Activated CD4-positive, alpha-beta T cell treated with anti-CD3 and anti-CD28 coated beads, Interleukin-2, amount 50 U/mL, for 4 hours (primary cell): ENCODE data around the gene SELENOV.

Experiments used
- DNase-seq, 2 experiments: peaks; one replicate each; pipeline ENCODE4 v3.0.0-alpha.2; 2020

SELENOV gene

DNA sequence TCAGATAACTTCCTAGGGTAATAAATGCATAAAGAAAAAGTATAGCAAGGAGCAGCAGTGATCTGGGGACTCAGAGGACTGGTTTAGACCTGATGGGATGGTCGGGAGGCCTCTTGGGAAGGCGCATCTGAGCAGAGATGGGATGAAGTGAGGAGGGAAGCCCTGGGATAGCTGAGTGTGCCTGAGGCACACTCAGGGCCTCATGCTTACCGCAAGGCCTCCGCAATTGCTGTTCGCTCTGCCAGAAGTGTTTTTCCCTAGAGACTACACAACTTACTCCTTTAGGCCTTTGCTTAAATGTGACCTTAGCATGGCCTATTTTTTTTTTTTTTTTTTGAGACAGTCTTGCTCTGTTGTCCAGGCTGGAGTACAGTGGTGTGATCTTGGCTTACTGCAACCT is 20.3 kb upstream of the SELENOV start:
- DNase-seq = no peak

DNA sequence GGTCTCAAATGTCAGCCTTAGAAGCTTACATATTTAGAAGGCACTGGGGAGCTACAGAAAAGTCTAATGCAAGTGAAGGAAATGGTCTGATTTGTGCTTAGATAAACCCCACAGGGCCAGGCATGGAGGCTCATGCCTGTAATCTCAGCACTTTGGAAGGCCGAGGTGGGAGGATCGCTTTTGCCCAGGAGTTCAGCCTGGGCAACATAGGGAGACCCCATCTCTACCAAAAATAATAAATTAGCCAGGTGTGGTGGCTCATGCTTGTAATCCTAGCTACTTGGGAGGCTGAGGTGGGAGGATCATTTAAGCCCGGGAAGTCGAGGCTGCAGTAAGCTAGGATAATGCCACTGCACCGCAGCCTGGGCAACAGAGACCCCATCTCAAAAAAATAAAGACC is 18.9 kb upstream of the SELENOV start:
- DNase-seq = no peak

DNA sequence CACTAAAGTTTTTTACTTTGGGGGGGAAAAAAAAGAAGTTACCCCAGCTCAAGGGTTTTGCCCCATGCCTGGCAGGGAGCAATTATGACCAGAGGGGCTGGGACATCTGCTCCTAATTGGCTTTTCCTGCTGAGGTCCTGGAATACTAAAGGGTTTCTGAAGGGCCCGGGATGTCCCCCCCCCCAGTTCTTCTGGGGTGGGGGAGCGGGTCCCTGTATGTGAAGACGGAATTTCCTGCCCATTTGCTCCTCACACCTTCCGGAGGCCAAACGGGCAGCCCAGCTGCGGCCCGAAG is 17.3 kb upstream of the SELENOV start:
- no peak for DNase-seq

DNA sequence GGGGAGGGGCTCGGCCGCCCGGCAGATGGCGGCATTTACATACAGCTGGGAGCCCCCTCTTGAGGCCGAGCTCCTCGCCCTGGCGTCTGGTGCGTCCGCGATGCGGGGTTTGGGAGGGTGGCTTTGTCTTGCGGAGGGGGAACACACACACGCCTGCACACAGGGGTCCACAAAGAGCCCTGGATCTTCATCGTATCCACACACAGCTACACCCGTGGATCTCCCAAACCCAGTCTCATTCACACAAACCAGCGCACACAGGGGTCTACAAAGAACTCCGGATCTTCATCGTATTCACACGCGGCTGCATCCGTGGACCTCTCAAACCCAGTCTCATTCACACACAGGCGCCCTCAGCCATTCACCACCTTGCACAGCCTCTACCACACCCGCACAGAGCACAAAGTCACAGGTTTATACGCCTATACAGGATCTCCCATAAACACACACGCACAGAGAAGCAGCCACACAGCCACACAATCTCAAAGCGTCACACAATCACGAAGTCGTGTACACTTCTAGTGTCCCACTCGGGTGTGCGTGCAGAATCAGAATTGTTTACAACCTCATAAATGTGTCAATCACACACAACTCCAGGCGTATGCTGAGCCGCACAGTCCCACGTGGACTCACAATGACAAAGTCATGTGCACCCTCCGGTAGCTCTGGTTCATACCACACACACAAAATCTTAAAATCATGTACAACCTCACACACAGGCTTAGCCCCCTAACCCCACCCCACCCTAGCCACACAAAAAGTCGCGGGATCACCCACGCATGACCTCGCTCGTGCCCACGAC is 16.7 kb upstream of the SELENOV start:
- no peak for DNase-seq

DNA sequence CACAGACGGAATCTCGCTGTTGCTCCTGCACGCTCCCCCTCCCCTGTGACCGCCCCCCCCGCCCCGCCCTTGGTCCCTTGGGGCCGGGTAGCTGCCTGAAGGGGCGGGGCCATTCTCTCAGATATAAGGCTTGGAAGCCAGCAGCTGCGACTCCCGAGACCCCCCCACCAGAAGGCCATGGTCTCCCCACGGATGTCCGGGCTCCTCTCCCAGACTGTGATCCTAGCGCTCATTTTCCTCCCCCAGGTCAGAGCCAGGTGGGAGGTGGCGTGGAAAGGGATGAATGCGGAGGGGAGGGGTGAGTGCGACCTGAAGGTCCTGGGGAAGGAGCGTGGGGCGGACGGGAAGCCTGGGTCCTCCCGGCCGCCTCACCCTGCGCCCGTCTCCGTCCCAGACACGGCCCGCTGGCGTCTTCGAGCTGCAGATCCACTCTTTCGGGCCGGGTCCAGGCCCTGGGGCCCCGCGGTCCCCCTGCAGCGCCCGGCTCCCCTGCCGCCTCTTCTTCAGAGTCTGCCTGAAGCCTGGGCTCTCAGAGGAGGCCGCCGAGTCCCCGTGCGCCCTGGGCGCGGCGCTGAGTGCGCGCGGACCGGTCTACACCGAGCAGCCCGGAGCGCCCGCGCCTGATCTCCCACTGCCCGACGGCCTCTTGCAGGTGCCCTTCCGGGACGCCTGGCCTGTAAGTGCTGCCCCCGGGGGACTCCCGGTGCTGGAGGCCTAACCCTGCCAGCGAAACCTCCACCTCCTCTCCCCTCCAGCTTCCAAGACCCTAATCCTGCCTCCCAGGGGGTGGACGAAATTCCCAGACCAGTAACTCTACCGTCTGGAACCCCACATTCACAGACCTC is 15.9 kb upstream of the SELENOV start, which contains the start of gene DLL3:
Gene DLL3, plus strand, starts transcription at position 150 of the 845 bp plus-strand sequence. Its CDS starts 28 bp downstream, at position 178.
- no peak for DNase-seq

DNA sequence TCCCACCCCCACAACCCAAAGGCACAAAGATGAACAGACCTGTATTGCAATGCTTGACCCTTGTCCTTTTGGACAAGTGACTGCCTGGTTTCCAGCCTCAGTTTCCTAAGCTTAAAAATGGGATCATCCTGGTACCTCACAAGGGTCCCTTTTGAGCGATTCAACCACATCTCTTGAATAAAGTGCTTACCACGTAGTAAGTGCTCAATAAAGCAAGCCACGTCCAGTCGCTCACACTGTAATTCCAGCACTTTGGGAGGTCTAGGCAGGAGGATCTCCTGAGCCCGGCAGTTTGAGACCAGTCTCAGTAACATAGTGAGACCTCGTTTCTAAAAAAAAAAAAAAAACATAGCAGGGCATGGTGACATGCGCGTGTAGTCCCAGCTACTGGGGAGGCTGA is 15.0 kb upstream of the SELENOV start:
- no peak for DNase-seq

DNA sequence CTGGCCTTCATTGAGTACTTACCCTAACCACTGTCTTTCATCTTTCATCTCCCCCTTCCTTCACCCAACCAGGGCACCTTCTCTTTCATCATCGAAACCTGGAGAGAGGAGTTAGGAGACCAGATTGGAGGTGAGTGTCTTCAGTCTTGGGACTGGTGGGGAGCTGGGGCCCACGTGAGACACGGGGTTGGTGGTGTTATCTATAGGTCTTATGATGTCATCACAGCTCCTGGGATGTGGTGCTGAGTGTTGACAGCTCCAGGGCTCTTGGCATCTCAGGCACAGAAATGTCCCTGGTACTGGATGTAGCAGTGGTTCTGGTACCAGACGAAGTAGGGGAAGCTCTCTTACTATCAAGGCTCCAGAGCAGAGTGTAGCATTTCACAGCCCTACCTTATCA is 14.4 kb upstream of the SELENOV start:
- no peak for DNase-seq

DNA sequence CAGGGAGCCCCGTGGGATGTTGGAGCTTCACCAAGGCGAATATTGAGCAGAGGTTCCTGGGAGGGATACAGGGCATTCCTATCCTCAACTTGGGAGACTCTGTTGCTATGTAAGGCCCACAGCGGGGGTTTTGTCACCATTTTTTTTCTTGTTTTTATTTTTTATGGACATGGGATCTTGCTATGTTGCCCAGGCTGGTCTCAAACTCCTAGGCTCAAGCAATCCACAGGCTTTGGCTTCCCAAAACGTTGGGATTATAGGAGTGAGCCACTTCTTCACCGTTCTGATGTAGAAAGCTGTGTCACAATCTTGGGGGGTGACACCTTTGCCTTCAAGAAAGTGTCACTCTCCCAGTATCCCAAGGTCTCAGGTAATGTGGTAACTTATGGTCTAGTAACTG is 13.6 kb upstream of the SELENOV start:
- DNase-seq = no peak

DNA sequence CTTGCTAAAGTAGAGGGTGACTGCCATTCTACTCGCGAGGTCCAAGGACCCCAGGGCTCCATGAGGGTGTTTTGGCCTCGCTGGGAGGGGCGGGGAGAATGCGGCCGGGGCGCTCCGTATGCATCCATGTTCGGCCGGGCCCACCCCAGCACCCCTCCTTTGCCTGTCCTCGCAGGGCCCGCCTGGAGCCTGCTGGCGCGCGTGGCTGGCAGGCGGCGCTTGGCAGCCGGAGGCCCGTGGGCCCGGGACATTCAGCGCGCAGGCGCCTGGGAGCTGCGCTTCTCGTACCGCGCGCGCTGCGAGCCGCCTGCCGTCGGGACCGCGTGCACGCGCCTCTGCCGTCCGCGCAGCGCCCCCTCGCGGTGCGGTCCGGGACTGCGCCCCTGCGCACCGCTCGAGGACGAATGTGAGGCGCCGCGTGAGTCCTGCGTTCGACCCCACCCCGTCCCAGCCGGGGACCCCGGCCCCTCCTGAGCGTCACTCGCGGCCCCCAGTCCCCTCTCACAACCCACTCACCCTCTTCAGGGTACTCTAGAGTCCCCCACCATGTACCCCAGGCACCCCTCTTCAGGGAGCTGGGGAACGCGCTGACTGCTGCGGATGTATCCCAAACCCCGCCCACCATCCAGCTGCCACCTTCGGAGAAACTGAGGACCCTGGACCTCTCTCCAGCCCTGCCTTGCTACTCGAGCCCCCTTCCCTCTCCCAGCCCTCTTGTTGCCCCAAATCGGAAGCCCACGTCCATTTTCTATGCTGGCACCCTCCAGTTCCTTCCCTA is 12.1 kb upstream of the SELENOV start:
- DNase-seq = peak; percentile 62 to 64

DNA sequence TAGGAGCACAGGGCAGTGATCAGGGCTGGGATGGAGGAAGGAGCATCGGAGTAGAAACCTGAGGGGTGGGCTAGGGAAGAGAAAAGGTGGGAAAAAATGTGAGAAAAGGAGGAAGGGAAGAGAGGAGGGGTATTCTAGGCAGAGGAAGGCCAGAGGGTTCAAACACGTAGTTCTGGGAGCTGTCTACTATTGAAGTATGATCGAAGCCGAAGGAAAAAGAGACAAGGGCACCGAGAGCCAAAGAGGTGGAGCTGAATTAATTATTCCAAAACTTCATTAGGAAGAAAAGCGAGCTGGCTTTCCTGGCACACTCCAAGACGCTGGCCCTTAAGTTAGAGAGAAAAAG is 8.4 kb upstream of the SELENOV start:
- no peak for DNase-seq

DNA sequence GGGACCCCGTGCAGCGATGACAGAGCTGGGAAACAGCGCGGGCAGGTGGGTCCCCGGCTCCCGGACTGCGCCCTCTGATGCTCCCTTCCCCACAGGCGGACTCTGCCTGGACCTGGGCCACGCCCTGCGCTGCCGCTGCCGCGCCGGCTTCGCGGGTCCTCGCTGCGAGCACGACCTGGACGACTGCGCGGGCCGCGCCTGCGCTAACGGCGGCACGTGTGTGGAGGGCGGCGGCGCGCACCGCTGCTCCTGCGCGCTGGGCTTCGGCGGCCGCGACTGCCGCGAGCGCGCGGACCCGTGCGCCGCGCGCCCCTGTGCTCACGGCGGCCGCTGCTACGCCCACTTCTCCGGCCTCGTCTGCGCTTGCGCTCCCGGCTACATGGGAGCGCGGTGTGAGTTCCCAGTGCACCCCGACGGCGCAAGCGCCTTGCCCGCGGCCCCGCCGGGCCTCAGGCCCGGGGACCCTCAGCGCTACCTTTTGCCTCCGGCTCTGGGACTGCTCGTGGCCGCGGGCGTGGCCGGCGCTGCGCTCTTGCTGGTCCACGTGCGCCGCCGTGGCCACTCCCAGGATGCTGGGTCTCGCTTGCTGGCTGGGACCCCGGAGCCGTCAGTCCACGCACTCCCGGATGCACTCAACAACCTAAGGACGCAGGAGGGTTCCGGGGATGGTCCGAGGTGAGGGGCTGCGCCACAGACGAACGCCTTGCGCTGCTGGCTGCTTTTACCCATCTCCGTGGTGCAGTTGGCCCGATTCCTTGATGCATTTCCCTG is 7.8 kb upstream of the SELENOV start:
- no peak for DNase-seq

DNA sequence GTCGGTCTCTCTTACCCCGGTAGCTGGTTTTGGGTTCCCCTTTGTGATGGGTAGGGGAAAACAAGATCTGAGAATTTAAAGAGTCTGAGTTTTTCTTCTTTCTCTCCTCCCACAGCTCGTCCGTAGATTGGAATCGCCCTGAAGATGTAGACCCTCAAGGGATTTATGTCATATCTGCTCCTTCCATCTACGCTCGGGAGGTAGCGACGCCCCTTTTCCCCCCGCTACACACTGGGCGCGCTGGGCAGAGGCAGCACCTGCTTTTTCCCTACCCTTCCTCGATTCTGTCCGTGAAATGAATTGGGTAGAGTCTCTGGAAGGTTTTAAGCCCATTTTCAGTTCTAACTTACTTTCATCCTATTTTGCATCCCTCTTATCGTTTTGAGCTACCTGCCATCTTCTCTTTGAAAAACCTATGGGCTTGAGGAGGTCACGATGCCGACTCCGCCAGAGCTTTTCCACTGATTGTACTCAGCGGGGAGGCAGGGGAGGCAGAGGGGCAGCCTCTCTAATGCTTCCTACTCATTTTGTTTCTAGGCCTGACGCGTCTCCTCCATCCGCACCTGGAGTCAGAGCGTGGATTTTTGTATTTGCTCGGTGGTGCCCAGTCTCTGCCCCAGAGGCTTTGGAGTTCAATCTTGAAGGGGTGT is 7.1 kb upstream of the SELENOV start:
- no peak for DNase-seq

DNA sequence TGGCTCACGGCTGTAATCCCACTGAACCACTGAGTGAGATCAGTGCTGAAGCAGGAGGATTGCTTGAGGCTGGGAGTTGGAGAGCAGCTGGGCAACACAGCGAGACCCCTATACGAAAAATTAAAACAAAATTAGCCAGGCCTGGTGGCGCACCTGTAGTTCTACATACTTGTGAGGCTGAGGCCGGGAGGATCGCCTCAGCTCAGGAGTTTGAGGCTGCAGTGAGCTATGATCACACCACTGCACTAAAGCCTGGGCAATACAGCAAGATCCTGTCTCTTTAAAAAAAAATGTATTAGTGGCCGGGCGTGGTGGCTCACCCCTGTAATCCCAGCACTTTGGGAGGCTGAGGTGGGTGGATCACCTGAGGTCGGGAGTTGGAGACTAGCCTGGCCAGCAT is 6.3 kb upstream of the SELENOV start:
- DNase-seq = no peak

DNA sequence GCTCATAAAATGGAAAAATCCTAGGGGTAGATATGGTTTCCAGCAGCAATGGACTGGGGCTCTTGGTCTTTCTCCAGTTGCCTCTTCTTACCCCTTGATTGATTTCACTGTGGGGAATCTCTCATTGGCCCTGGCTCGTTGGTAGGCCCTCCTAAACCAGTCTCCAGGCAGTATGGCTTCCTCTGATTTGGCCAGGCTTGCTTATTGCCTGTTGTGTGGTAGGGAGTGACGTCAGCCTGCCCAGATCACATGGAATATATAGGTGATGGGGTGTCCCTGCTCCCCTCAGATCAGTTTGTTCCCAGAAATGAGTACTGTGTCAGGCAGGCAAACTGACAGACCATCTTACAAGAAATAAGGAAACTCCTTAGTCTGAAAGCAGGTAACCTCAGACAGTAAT is 5.7 kb upstream of the SELENOV start:
- DNase-seq = no peak

DNA sequence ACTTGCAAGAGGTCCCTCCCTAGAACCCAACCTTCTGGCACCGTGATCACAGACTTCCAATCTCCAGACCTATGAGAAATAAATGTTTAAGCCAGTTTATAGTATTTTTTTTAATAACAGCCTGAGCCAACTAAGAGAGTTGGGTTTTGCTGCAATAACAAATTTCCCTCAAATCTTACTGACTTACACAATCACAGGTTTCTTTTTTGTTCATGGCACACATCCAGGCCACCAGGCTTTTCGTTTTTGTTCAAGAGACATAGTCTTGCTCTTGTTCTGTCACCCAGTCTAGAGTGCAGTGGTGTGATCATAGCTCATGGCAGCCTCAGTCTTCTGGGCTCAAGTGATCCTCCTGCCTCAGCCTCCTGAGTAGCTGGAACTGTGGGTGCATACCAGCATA is 2.0 kb upstream of the SELENOV start:
- DNase-seq = no peak

DNA sequence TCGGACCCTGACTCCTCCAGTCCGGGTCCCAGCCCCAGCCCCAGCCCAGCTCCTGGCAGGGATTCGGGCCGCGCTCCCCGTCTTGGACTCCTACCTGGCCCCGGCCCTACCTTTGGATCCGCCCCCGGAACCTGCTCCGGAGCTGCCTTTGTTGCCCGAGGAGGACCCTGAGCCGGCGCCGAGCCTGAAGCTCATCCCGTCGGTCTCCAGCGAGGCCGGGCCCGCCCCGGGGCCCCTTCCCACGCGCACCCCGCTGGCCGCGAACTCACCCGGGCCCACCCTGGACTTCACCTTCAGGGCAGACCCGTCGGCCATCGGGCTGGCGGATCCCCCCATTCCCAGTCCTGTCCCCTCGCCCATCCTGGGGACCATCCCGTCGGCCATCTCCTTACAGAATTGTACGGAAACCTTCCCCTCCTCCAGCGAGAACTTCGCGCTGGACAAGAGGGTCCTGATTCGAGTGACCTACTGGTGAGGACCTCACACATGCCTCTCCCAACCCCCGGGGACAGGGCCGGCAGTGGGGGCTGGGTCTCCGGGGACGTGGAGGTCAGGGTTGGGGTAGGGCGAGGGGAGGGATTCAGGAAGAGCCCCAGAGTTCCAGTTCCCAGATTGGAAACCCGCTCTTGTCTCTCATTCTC is 732 bp downstream of the SELENOV start:
- no peak for DNase-seq

DNA sequence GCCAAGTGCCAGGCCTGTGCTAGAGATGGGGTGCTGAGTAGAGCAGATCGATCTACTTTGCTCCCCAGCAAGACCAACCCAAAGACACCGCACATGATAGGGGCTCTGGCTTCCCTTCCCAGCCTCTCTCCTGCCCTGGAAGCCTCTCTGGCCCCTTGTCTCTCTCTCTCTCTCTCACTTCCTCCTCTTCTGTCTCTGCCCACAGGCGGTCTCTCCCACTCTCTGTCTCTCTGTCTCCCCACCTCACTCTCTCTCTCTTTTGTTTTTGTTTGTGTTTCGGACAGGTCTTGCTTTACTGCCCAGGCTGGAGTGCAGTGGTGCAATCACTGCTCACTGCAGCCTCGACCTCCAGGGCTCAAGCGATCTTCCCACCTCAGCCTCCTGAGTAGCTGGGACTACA is 1.3 kb downstream of the SELENOV start:
- no peak for DNase-seq

DNA sequence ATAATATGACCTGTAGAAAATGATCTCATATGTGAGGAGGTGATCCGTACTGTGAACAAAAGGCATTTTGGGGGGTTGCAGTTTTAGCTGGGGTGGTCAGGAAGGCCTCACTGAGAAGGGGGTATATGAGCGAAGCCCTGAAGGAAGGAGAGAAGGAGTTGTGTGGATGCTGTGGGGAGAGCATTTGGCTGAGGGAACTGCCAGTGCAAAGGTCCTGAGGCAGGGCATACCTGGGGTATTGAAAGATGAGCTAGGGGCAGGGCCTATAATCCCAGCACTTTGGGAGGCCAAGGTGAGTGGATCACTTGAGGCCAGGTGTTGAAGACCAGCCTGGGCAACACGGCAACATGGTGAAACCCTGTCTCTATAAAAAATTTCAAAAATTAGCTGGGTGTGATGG is 2.5 kb downstream of the SELENOV start:
- no peak for DNase-seq

DNA sequence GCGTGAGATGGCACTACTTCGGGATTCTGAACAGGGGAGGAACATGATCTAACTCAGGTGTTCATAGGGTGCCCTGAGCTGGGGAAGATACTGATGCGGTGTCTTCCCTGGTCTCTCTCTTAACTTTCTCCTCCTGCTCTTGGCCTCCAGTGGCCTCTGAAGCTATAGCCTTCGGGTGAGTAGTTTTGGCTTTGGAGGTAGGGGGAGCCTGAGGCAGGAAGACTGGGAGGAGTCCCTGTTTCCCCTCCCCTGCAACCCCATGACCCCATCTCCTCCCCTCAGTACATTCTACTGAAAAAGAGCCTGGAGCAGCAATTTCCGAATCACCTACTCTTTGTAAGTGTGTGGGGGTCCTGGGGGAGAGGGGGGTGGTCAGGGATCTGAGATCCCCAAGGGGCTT is 3.5 kb downstream of the SELENOV start:
- no peak for DNase-seq

DNA sequence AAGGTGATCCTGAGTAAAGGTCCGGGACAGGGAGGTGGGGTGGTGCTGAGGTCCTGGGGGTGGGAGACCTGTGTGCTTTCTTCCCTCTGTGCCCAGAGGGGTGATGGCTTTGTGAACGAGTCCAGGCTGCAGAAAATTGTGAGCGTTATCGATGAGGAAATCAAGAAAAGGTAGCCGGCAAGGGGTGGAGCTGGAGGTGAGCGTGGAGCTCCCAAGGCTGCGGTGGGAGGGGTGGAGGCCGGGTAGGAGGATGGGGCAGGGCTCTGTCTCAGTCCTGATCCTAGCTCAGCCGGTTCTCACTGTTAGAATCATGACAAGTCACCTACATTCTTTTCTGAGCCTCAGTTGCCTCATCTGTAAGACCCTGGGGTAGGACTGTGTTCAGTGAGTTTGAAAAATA is 4.0 kb downstream of the SELENOV start:
- no peak for DNase-seq

DNA sequence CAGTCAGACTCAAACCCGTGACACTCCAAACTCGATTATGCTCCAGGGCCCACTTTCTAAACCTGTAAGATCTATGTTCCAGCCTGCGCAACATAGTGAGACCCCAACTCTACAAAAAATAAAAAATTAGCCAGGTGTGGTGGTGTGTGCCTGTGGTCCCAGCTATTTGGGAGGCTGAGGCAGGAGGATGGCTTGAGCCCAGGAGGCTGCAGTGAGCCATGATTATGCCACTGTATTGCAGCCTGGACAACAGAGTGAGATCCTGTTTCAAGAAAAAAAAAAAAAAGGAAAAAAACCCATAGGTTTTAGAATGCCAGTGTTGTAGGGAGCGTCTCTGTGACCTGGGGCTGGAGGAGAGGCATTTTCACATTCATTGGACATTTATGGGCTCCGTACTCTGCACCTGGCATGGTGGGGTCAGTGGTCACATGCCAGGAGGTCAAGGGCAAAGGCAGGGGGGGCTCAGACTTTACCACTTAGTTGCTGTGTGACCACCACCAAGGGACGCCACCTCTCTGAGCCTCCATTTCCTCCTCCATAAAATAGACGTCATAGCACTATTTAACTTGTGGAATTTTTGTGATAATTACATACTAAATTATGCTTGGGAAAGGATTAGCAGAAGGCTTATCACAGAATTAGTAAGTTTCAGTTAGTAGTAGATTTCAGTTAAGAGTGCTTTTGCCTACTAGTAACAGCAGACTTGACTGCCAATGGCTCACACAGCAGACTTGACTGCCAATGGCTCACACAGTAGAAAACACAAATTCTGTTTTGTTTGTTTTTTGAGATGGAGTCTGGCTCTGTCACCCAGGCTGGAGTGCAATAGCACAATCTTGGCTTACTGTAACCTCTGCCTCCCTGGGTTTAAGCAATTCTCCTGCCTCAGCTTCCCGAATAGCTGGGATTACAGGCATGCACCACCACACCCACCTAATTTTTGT is 5.9 kb downstream of the SELENOV start:
- DNase-seq = no peak
